ENCODE measurements around the gene NAT8.
"Not testable (repeated sequence)": the region's sequence is repeated elsewhere in the genome, so short reads cannot be mapped to it uniquely, and the experiment has no call there.

NAT8 gene

DNA sequence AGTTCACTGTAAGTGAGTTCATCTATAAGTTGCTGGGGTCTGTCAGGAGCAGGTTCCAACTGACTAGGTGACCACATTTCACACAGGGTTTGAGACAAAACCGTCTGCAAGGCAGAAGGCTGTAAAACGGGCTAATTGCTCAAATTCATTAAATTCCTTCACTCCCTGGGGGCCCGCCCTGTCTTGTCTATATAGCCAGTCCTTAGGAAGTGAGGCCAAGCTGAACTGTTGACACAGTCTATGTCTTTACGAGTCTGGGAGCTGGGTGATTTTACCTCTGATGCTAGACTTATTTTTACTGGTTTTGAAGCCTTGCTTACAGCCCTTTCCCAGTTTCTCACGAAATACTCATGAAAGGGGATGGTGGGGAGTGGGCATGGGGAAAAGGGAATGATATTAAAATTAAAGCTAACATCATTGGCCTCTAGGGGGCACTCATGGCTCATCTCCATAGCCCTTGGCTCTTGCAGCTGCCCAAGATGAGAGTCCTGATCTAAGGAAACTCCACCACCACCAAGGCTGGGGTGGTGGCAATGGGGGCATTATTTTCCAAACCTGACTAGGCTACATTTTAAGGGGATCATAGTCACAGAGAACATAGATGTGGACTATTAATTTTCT lies 37.8 kb upstream of the NAT8 start:
- H3K9me3 ChIP-seq; H3K4me3 ChIP-seq; H3K27me3 ChIP-seq; DNase-seq; H3K4me1 ChIP-seq; H3K36me3 ChIP-seq; intact Hi-C loops (cut with DNase I; ENCODE audit: low total_unique reads); H3K27ac ChIP-seq: not testable (repeated sequence)
- TF ChIP-seq, protein P1, sequence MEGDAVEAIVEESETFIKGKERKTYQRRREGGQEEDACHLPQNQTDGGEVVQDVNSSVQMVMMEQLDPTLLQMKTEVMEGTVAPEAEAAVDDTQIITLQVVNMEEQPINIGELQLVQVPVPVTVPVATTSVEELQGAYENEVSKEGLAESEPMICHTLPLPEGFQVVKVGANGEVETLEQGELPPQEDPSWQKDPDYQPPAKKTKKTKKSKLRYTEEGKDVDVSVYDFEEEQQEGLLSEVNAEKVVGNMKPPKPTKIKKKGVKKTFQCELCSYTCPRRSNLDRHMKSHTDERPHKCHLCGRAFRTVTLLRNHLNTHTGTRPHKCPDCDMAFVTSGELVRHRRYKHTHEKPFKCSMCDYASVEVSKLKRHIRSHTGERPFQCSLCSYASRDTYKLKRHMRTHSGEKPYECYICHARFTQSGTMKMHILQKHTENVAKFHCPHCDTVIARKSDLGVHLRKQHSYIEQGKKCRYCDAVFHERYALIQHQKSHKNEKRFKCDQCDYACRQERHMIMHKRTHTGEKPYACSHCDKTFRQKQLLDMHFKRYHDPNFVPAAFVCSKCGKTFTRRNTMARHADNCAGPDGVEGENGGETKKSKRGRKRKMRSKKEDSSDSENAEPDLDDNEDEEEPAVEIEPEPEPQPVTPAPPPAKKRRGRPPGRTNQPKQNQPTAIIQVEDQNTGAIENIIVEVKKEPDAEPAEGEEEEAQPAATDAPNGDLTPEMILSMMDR (IDR thresholded peaks at IDR 0.05), result peak in 1 of 2 experiments; percentile 31

DNA sequence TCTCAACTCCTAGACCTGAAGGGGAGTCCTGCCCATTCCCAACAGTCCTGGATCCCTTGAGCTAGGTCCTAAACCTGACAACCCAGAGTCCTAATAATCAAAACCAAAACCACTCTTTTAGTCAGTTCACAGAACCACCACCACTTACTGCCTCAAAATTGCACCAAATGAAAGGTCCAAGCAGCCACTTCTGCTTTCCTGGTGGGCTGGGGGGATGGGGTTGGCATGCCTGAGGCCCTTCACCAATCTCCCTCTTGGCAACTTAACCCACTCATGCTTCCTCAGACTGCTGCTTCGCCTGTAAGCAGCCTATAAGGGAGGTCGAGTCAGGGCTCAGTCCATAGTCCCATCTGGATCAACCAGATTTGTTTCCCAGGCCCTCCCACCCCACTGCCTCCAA lies 37.0 kb upstream of the NAT8 start:
- H3K36me3 ChIP-seq; H3K4me1 ChIP-seq; intact Hi-C loops (cut with DNase I; ENCODE audit: low total_unique reads); H3K27ac ChIP-seq; H3K4me3 ChIP-seq; H3K27me3 ChIP-seq; DNase-seq; H3K9me3 ChIP-seq: not testable (repeated sequence)

DNA sequence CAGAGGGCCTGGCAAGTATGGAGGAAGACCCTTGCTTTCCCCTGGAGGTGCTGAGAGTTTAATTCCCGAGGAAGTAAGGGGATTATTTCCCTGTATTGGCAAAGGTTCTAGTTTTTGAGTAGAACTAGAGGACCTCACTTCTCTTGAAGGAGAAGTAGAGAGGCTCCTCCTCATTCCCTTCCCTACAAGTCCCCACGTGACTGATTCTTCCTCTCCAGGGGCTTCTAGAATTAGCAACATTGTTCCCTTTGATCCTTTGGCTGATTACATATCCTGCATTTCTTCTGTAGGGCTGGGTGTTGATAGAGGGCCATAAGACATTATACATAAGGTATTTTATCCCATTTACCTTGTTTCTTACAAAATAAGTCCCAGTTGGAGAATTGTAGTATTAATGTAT lies 35.8 kb upstream of the NAT8 start:
- H3K36me3 ChIP-seq; H3K27me3 ChIP-seq; DNase-seq; H3K27ac ChIP-seq; intact Hi-C loops (cut with DNase I; ENCODE audit: low total_unique reads); H3K9me3 ChIP-seq; H3K4me1 ChIP-seq; H3K4me3 ChIP-seq: not testable (repeated sequence)

DNA sequence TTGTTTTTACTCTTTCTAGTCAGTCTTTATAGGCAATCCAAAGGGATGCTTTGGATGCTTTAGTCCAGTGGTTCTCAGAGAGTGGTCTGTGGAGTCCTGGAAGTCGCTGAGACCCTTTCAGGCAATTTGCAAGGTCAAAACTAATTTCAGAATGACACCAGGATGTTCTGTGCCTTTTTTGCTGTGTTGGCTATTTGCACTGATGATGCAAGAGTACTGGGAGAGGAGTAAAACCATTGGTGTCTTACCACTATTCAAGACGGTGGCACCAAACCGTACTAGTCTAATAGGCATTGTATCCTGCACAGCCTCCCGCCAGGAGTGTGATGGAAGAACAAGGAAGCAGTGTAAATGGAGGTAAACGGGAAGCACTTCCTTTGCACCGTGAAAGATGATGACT lies 34.0 kb upstream of the NAT8 start:
- H3K27ac ChIP-seq; H3K4me1 ChIP-seq; H3K9me3 ChIP-seq; H3K4me3 ChIP-seq; DNase-seq; H3K36me3 ChIP-seq; H3K27me3 ChIP-seq; intact Hi-C loops (cut with DNase I; ENCODE audit: low total_unique reads): not testable (repeated sequence)

DNA sequence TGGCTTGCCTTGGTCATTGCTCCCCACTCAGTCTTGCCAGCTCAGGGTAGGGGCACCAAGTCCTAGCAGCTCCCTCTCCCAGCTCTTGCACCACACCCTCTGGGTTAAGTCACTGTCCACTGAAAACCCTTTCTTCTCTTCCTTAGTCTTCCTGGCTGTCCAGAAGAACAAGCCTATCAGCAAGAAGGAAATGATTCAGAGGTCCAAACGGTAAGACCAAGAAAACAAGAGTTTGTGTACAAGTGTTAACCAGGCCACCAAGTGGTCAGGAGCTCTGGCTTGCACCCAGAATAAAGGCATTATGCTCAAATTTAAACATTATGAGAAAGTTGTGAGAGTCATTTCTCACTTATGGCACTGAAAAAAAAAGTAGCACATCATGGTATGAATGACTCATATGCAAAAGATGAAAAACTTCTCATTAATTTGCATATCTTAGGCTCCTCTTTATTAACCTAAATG lies 32.5 kb upstream of the NAT8 start:
- H3K4me3 ChIP-seq; H3K27ac ChIP-seq; H3K9me3 ChIP-seq; H3K36me3 ChIP-seq; H3K27me3 ChIP-seq; intact Hi-C loops (cut with DNase I; ENCODE audit: low total_unique reads); H3K4me1 ChIP-seq; DNase-seq: not testable (repeated sequence)

DNA sequence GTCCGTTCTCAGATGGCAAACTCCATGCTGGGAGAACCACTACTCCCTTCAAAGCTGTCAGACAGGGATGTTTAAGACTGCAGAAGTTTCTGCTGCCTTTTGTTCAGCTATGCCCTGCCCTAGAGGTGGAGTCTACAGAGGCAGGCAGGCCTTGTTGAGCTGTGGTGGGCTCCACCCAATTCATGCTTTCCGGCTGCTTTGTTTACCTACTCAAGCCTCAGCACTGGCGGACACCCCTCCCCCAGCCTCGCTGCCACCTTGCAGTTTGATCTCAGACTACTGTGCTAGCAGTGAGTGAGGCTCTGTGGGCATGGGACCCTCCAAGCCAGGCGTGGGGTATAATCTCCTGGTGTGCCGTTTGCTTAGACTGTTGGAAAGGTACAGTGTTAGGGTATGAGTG lies 27.8 kb upstream of the NAT8 start:
- H3K4me3 ChIP-seq; DNase-seq; H3K27ac ChIP-seq; intact Hi-C loops (cut with DNase I; ENCODE audit: low total_unique reads); H3K4me1 ChIP-seq; H3K9me3 ChIP-seq; H3K36me3 ChIP-seq; H3K27me3 ChIP-seq: not testable (repeated sequence)

DNA sequence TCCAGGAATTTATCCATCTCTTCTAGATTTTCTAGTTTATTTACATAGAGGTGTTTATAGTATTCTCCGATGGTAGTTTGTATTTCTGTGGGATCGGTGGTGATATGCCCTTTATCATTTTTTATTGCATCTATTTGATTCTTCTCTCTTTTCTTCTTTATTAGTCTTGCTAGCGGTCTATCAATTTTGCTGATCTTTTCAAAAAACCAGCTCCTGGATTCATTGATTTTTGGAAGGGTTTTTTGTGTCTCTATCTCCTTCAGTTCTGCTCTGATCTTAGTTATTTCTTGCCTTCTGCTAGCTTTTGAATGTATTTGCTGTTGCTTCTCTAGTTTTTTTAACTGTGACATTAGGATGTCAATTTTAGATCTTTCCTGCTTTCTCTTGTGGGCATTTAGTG lies 25.0 kb upstream of the NAT8 start:
- H3K27me3 ChIP-seq; H3K27ac ChIP-seq; H3K4me3 ChIP-seq; H3K9me3 ChIP-seq; intact Hi-C loops (cut with DNase I; ENCODE audit: low total_unique reads); DNase-seq; H3K4me1 ChIP-seq; H3K36me3 ChIP-seq: not testable (repeated sequence)

DNA sequence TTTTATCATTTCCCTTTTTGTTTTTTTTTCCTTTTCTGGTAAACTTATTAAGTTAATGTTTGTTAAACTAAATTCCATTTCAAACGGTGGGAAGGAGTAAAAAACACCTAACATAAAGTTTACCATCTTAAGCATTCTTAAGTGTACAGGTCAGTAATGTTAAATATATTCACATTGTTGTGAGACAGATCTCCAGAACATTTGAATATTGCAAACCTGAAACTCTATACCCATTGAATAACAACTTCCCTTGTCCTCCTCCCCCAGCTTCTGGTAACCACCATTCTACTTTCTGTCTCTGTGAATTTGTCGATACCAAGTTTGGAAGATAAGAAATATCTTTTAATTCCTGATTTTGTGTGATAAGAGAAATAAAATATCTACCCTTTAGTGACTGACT lies 12.0 kb upstream of the NAT8 start:
- Histone ChIP-seq H3K36me3 (no peaks in the 10 kb centered on the region), H3K9me3 (no peaks in the 10 kb centered on the region), H3K27ac (no peak overlapping the region), H3K4me3 (no peak overlapping the region), H3K4me1 (no peaks in the 10 kb centered on the region), H3K27me3 (no peaks in the 10 kb centered on the region)
- no peak for DNase-seq
- TF ChIP-seq, protein P1 (IDR thresholded peaks at IDR 0.05), result no peak
- intact Hi-C loops (cut with DNase I; ENCODE audit: low total_unique reads), result no loop called here

DNA sequence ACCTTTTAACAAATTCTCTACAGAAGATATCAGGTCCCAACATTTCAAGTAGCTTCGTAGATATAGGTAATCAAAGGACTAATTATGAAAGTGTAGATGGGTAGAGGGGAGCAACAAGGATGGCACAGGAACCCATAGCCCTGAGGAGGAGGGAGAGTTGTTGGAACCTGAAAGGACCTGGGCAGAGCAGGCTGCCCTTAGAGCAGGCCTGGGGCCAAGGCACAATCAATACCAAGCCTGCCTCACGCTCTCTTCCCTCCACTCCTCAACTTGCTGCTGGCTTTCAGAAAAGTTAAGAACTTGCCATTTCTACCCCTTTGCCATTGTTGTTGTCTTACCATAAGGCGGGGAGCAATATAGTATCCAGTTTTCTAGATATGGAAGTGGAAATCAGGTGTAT lies 10.1 kb upstream of the NAT8 start:
- Histone ChIP-seq H3K9me3 (peaks cover 0 to 6% (median 0%) of the 10 kb centered on the region in 3 donors), H3K36me3 (no peaks in the 10 kb centered on the region), H3K4me3 (no peak overlapping the region), H3K27me3 (no peaks in the 10 kb centered on the region), H3K4me1 (no peaks in the 10 kb centered on the region), H3K27ac (no peak overlapping the region)
- intact Hi-C loops (cut with DNase I; ENCODE audit: low total_unique reads), result no loop called here
- TF ChIP-seq, protein P1 (IDR thresholded peaks at IDR 0.05), result no peak
- no peak for DNase-seq

Measured in tibial artery (tissue), 4 donors.